NB4 (cell line): Measurements from ENCODE around the gene DNAJC1.

Source experiments
- TF ChIP-seq, protein P1 (sequence below): IDR thresholded peaks from one replicate; pipeline ENCODE4 v1.5.1; 2012; ENCODE audit warnings: low read depth, low read length
- TF ChIP-seq, protein P2 (sequence below): IDR thresholded peaks from 2 replicates; pipeline ENCODE4 v1.6.1; 2011; ENCODE audit warnings: low read depth, low read length

DNA sequence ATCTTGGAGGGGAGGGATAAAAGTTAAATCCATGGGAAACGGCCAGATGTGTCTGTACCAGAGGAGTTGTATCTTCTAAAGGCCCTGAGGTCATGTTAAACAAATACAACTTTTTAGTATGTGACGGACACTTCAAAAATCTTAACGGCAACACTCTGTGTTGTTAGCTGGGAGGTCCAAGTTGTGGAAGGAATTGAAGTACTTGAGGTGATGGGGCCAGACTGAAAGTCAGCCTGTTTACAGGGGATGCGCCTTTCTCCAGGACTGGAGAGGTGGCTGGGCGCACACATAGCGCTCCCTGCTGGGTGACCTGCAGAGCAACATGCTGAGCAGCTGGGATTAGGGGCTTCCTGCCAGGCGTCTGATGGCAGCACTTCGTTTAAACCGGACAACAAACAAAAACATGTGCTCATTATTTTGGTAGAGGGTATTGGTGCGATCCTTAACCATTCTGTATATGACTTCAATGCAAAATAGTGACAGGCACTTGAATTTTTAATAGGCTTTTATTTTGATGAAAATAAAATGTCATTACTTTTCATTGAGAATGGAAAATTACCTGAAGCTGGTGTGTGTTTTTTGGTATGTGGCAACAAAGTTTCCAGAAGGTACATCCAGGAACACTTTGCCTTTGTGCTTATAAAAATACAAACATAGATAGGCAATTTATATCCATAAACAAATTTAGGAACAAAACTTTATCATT lies 271.3 kb downstream of the DNAJC1 start:
- TF ChIP-seq, protein P1, sequence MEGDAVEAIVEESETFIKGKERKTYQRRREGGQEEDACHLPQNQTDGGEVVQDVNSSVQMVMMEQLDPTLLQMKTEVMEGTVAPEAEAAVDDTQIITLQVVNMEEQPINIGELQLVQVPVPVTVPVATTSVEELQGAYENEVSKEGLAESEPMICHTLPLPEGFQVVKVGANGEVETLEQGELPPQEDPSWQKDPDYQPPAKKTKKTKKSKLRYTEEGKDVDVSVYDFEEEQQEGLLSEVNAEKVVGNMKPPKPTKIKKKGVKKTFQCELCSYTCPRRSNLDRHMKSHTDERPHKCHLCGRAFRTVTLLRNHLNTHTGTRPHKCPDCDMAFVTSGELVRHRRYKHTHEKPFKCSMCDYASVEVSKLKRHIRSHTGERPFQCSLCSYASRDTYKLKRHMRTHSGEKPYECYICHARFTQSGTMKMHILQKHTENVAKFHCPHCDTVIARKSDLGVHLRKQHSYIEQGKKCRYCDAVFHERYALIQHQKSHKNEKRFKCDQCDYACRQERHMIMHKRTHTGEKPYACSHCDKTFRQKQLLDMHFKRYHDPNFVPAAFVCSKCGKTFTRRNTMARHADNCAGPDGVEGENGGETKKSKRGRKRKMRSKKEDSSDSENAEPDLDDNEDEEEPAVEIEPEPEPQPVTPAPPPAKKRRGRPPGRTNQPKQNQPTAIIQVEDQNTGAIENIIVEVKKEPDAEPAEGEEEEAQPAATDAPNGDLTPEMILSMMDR = peak; percentile 52
- TF ChIP-seq, protein P2, sequence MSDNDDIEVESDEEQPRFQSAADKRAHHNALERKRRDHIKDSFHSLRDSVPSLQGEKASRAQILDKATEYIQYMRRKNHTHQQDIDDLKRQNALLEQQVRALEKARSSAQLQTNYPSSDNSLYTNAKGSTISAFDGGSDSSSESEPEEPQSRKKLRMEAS = peak; percentile 49; the same call in 1 of the 2 replicates
